MM.1S (cell line): Measurements from ENCODE around the gene KHDC1L.

Source experiments
- EZH2 ChIP-seq: fragments of 300-600 bp; sonication (generic); optimal IDR thresholded peaks from 2 replicates; pipeline ENCODE3; 2017; ENCODE audit warnings: low read depth, mild to moderate bottlenecking, antibody characterized with exemption, low read length, mixed read lengths
- TF ChIP-seq, protein P1 (sequence below): fragments of 300-600 bp; sonication (generic); IDR thresholded peaks from 2 replicates; pipeline ENCODE4 v1.5.1; 2016; ENCODE audit warnings: antibody characterized with exemption, low read length, mixed read lengths

DNA sequence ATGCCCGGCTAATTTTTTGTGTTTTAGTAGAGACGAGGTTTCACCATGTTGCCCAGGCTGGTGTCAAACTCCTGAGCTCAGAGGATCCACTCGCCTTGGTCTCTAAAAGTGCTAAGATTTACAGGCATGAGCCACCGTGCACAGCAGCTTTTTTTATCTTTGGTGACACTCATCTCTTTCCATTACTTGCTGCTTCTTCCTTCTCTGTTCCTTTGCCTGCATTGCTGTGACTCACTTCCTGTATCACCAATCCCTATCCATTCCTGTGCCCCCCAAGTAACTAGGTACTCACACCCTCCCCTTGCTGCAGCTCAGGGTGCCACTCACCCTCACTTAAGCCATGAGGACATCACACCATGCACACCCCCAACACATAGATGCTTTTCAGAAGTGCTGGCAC, 24.6 kb downstream of the KHDC1L start:
- TF ChIP-seq, protein P1, sequence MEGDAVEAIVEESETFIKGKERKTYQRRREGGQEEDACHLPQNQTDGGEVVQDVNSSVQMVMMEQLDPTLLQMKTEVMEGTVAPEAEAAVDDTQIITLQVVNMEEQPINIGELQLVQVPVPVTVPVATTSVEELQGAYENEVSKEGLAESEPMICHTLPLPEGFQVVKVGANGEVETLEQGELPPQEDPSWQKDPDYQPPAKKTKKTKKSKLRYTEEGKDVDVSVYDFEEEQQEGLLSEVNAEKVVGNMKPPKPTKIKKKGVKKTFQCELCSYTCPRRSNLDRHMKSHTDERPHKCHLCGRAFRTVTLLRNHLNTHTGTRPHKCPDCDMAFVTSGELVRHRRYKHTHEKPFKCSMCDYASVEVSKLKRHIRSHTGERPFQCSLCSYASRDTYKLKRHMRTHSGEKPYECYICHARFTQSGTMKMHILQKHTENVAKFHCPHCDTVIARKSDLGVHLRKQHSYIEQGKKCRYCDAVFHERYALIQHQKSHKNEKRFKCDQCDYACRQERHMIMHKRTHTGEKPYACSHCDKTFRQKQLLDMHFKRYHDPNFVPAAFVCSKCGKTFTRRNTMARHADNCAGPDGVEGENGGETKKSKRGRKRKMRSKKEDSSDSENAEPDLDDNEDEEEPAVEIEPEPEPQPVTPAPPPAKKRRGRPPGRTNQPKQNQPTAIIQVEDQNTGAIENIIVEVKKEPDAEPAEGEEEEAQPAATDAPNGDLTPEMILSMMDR, result no peak
- no peak for TF ChIP-seq EZH2
